ENCODE data around the gene ZFAND6.
"Not testable (repeated sequence)": the region's sequence is repeated elsewhere in the genome, so short reads cannot be mapped to it uniquely, and the experiment has no call there.

- TF ChIP-seq CTCF (IDR thresholded peaks at IDR 0.05); ZFX (IDR thresholded peaks at IDR 0.05; ENCODE audit: borderline replicate concordance): not testable (repeated sequence)
Measured at GRCh38 chr15:80016506-80016905, 43.0 kb upstream of the ZFAND6 start.
